GM12875 (cell line): ENCODE measurements around the gene ZMIZ1.

Source experiments
- H3K4me3 ChIP-seq: one replicate; pipeline ENCODE4 v1.5.1; 2011; ENCODE audit warnings: low read depth, low read length, control low read depth
- TF ChIP-seq, protein P1 (sequence below): IDR thresholded peaks from 2 replicates; pipeline ENCODE4 v1.5.1; 2011; ENCODE audit warnings: low read depth, mild to moderate bottlenecking, control low read depth, inconsistent platforms, low read length, moderate library complexity, borderline replicate concordance; ENCODE audit not compliant: insufficient read depth

The ZMIZ1 gene

DNA sequence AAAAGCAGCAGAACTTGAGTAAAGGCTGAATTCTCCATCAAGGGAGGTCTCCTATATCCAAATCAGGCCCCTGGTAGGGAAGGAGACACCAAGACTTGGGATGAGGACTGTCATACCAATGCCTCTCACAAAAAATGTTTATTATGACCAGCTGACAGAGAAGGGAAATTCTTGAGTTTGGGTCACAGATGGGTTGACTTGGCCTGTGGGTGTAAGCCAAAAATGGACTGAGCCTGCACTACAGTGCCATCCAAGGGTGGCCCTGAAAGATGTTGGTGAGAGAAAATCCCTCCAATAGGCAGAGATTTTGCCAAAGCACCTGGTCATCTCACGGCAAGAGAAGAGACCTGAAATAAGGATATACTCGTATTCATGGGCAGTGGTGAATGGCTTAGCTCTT, 251.6 kb downstream of the ZMIZ1 start:
- TF ChIP-seq, protein P1, sequence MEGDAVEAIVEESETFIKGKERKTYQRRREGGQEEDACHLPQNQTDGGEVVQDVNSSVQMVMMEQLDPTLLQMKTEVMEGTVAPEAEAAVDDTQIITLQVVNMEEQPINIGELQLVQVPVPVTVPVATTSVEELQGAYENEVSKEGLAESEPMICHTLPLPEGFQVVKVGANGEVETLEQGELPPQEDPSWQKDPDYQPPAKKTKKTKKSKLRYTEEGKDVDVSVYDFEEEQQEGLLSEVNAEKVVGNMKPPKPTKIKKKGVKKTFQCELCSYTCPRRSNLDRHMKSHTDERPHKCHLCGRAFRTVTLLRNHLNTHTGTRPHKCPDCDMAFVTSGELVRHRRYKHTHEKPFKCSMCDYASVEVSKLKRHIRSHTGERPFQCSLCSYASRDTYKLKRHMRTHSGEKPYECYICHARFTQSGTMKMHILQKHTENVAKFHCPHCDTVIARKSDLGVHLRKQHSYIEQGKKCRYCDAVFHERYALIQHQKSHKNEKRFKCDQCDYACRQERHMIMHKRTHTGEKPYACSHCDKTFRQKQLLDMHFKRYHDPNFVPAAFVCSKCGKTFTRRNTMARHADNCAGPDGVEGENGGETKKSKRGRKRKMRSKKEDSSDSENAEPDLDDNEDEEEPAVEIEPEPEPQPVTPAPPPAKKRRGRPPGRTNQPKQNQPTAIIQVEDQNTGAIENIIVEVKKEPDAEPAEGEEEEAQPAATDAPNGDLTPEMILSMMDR: no peak
- H3K4me3 ChIP-seq: no peak overlapping the region

DNA sequence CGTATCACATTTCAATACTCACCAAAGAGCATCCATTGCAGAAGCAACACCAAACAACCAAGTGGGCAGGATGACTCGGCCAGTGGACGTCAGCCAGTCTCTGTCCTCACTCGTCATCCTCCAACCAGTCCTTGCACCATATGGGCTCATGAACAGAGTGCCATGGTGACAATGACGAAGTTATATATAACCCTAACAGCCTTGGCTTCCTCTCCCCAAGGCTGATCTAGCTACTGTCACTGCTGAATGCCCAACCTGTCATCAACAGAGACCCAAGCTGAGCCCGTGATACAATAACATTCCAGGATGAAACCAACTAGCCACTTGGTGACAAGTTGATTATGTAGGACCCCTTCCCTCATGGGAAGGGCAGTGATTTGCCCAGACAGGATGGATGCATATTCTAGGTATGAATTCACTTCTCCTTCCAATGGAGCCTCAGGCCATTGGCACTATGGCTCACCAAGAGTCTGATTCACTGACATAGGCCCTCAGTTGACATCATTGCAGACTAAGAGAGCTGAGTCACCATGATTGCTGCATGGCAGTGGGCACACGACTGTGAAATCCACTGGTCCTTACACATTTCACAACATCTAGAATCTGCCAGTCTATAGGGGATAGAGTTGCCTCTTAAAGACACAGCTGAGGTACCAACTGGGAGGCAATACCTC, 252.2 kb downstream of the ZMIZ1 start:
- TF ChIP-seq, protein P1: no peak
- no peak overlapping the region for H3K4me3 ChIP-seq

DNA sequence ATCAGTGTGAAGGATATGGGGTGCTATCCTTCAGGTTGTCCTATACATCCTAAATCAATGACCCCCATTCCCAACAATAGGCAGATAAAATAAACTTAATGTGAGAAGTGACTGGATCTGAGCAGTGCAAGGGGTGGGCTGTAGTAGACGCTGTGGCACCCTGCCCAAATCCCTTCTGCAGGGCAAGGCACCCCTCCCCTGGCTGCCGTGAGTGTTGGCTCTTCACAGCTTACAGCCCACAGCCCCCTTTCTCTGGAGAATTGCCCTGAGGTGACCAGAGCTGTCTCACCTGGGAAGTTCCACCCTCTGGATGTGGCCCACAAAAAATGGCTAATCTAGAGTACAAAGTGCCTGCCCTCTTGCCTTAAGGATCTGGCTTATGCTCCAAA, 252.7 kb downstream of the ZMIZ1 start:
- TF ChIP-seq, protein P1: no peak
- H3K4me3 ChIP-seq: no peak overlapping the region

DNA sequence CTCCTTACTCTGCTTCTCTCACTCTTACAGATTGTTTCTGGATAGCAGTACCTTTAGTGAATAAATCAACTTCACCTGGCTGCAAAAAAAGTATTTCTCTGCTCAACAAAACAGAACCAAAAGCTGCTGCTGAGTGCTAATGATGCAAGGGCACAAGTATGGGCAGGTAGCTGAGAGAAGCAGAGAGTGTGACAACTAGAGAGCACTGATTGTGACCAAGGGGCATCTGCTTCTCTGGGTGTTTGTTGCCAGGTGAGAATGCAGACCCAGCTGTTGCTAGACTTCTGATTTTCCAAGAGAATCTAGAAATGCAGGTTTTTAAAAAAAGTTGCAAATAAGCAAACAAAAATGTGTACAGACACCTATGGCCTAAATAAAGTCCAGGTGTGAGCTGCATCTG, 253.2 kb downstream of the ZMIZ1 start:
- TF ChIP-seq, protein P1: no peak

DNA sequence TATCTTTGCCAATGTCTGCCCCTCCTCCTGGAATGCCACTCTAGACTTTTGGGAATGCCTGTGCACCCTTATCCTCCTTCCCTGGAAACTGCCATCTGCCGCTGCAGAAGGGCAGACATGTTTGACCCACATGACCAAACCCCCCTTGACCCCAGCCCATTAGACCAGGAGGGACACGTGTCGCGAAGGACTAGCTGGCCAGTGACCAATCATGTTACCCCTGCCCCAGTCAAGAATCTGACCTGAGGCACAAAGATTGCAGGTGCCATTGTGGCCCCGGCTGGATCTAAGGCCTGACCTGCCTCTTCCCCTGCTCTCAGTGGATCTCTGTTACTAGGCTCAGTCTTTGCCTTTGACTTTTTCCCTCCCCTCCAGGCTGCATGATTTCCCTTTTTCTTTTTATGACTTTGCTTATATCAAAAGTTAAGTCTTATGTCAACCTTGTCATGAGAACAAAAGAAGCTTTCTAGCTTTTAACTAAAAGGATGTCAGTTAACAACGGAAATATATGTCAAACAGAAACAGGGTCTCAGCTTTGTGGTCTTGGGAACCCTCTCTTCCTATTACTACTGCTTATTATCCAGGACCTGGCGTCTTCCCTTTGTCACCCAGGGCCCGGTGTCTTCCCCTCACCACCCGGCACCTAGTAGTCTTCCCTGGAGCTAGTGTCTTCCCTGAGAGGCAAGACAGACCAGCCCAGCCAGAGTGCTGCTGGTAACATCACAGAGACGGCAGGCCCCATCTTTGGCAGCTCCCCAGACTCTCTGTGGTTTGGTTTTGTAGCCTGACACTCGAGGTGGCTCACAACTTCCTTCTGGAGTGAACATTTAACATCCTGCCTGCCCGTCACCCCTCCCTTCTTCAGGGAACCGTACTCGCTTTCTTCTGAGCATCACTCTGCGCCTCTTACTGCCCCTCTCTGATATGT, 254.1 kb downstream of the ZMIZ1 start:
- H3K4me3 ChIP-seq: no peak overlapping the region
- TF ChIP-seq, protein P1: no peak

More for the DNA sequence above, 253.2 kb downstream of the ZMIZ1 start:
- no peak overlapping the region for H3K4me3 ChIP-seq

DNA sequence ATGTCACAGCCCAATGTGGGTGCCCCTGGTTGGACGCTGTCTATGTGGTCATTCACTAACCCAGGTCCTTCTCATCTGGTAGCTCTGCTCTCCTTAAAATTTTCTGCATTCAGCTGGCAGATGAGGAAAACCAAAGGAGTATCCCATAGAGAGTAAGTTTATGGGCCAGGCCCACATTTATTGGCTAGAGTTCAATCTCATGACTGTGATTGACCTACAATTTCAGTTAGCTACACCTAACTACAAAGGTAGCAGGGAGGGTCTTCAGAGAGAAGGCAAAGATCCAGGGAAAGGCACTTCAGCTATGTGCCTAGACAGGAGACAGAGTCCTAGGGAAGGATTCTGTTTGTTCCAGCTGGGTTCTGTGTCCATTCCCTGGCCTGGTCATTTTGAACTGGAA, 254.8 kb downstream of the ZMIZ1 start:
- no peak overlapping the region for H3K4me3 ChIP-seq
- TF ChIP-seq, protein P1: no peak
